ENCODE measurements around the gene DIAPH2. TPM values are rescaled to one million over a fixed set of nuclear protein-coding genes. Genes with fewer than 3 reads are reported as not detected.

The DIAPH2 gene
- polyA plus RNA-seq, 3 donors = 7.7 to 10.0 (median 8.4) TPM

- no peak for DNase-seq (ENCODE audit: low read depth in 3 of 3, low spot score in 2 of 3)
Observed at GRCh38 chrX:97628326-97628725, 943.7 kb downstream of the DIAPH2 start.

GRCh38 chrX:97628807-97629596, 944.4 kb downstream of the DIAPH2 start:
- DNase-seq (ENCODE audit: low read depth in 3 of 3, low spot score in 2 of 3) = no peak

- DNase-seq (ENCODE audit: low read depth in 3 of 3, low spot score in 2 of 3) = no peak
Observed at GRCh38 chrX:97629597-97629985, 944.9 kb downstream of the DIAPH2 start.

- no peak for DNase-seq (ENCODE audit: low read depth in 3 of 3, low spot score in 2 of 3)
Observed at GRCh38 chrX:97633798-97634197, 949.2 kb downstream of the DIAPH2 start.

- DNase-seq (ENCODE audit: low read depth in 3 of 3, low spot score in 2 of 3) = no peak
Observed at GRCh38 chrX:97636473-97637140, 952.0 kb downstream of the DIAPH2 start.

GRCh38 chrX:97637289-97637688, 952.6 kb downstream of the DIAPH2 start:
- DNase-seq (ENCODE audit: low read depth in 3 of 3, low spot score in 2 of 3) = no peak

GRCh38 chrX:97638621-97639020, 954.0 kb downstream of the DIAPH2 start:
- DNase-seq (ENCODE audit: low read depth in 3 of 3, low spot score in 2 of 3) = no peak

GRCh38 chrX:97639526-97639925, 954.9 kb downstream of the DIAPH2 start:
- DNase-seq (ENCODE audit: low read depth in 3 of 3, low spot score in 2 of 3) = no peak

Other genes with a start within 250 kb of the DIAPH2 start
- gene RPA4, start 199.1 kb downstream of the DIAPH2 start, polyA plus RNA-seq (ENCODE audit: insufficient read length in 3 of 3) = under 1 TPM in 1 of 3 donors, not detected in 2; 0.08 TPM

Data from right renal cortex interstitium (tissue), 3 donors.